B cell (primary cell): ENCODE measurements around the gene TRIO. TPM values are rescaled to one million over a fixed set of nuclear protein-coding genes. Genes with fewer than 3 reads are reported as not detected.

Experiments used
- ATAC-seq: fragments of 200-7000 bp; cut with Tn5 transposase; one replicate; pipeline ENCODE4 v1.10.0; 2021; ENCODE audit warnings: low read depth, mild to moderate bottlenecking, moderate number of reproducible peaks, moderate library complexity
- CTCF ChIA-PET: fragments of 350-600 bp; sonication (Branson Sonifier 250); formaldehyde crosslinking; loops from one replicate; lab custom pipeline; 2021; ENCODE audit warnings: antibody characterized with exemption, inconsistent platforms; lab: Charles Lee
- POLR2A ChIA-PET: fragments of 350-600 bp; sonication (Branson Sonifier 250); formaldehyde crosslinking; loops from one replicate; lab custom pipeline; 2021; ENCODE audit warnings: antibody characterized with exemption; lab: Charles Lee
- DNase-seq: peaks from one replicate; pipeline ENCODE4 v3.0.0; 2013
- H2AFZ ChIP-seq: 2 replicates; pipeline ENCODE4 v1.6.1; 2012; ENCODE audit warnings: mild to moderate bottlenecking, low read depth, low read length; ENCODE audit not compliant: insufficient read depth, poor library complexity, severe bottlenecking
- H3K27ac ChIP-seq, 2 donors: 1 replicate in 1 of 2; 2 replicates in 1 of 2; pipeline ENCODE4 v1.5.1; 2012 to 2013; ENCODE audit warnings: low read length in 2 of 2, mild to moderate bottlenecking in 2 of 2, moderate library complexity in 1 of 2
- H3K27me3 ChIP-seq, 4 experiments: fragments of 200-600 bp in 1 of 4; sonication (generic) in 1 of 4; replicated peaks in 1 of 4; 1 replicate in 2 of 4; 2 replicates in 2 of 4; pipeline versions ENCODE4 v1.6.1 to v1.7.0; 2013 to 2016; ENCODE audit warnings: low read length in 3 of 4, mild to moderate bottlenecking in 2 of 4, mixed read lengths in 1 of 4, moderate library complexity in 1 of 4; ENCODE audit not compliant: insufficient read depth in 4 of 4, control insufficient read depth in 3 of 4; ENCODE audit errors: control extremely low read depth in 1 of 4
- H3K36me3 ChIP-seq, 2 experiments: replicated peaks in 1 of 2; 1 replicate in 1 of 2; 2 replicates in 1 of 2; pipeline versions ENCODE4 v1.6.1 to v1.7.1; 2013; ENCODE audit warnings: low read length in 1 of 2; ENCODE audit not compliant: insufficient read depth in 2 of 2, control insufficient read depth in 1 of 2; ENCODE audit errors: control extremely low read depth in 1 of 2, extremely low read depth in 1 of 2
- H3K4me1 ChIP-seq, 2 donors: fragments of 200-600 bp in 1 of 2; sonication (generic) in 1 of 2; 1 replicate in 1 of 2; 2 replicates in 1 of 2; pipeline versions ENCODE4 v1.5.1 to v1.6.1; 2013 to 2017; ENCODE audit warnings: low read length in 2 of 2; ENCODE audit not compliant: control insufficient read depth in 2 of 2, insufficient read depth in 2 of 2
- H3K4me2 ChIP-seq: replicated peaks from 2 replicates; pipeline ENCODE3; 2012; ENCODE audit warnings: mild to moderate bottlenecking, low read depth, low read length; ENCODE audit not compliant: poor library complexity, severe bottlenecking
- H3K4me3 ChIP-seq, 5 experiments: fragments of 200-600 bp in 1 of 5; sonication (generic) in 1 of 5; 1 replicate in 3 of 5; 2 replicates in 2 of 5; pipeline versions ENCODE4 v1.5.1 to v1.7.0; 2011 to 2016; ENCODE audit warnings: low read length in 4 of 5, mild to moderate bottlenecking in 4 of 5, low read depth in 2 of 5, control low read depth in 1 of 5, moderate library complexity in 1 of 5; ENCODE audit not compliant: insufficient read depth in 1 of 5; ENCODE audit errors: control extremely low read depth in 1 of 5, extremely low read depth in 1 of 5
- H3K79me2 ChIP-seq: fragments of 200-600 bp; sonication (generic); one replicate; pipeline ENCODE4 v1.6.0; 2016; ENCODE audit warnings: low read length; ENCODE audit not compliant: control insufficient read depth, insufficient read depth
- H3K9ac ChIP-seq: fragments of 200-600 bp; sonication (generic); 2 replicates; pipeline ENCODE4 v1.6.1; 2017; ENCODE audit warnings: mild to moderate bottlenecking, low read length, moderate library complexity
- H3K9me3 ChIP-seq, 3 donors: one replicate each; pipeline versions ENCODE4 v1.6.1 to v1.7.1; 2013; ENCODE audit warnings: low read length in 2 of 3; ENCODE audit not compliant: control insufficient read depth in 2 of 3, insufficient read depth in 1 of 3; ENCODE audit errors: control extremely low read depth in 1 of 3
- H4K20me1 ChIP-seq: 2 replicates; pipeline ENCODE4 v1.6.0; 2012; ENCODE audit warnings: mild to moderate bottlenecking, low read length; ENCODE audit not compliant: insufficient read depth, control insufficient read depth, poor library complexity, severe bottlenecking
- H3K27ac Mint-ChIP-seq: one replicate; pipeline ENCODE4 v1.8.0; 2021; ENCODE audit warnings: mixed read lengths
- H3K27me3 Mint-ChIP-seq: one replicate; pipeline ENCODE4 v1.8.0; 2021; ENCODE audit warnings: mixed read lengths
- H3K4me1 Mint-ChIP-seq: one replicate; pipeline ENCODE4 v1.8.0; 2021; ENCODE audit warnings: mixed read lengths
- H3K4me3 Mint-ChIP-seq: one replicate; pipeline ENCODE4 v1.8.0; 2021; ENCODE audit warnings: mixed read lengths
- H3K9me3 Mint-ChIP-seq: one replicate; pipeline ENCODE4 v1.8.0; 2022; ENCODE audit warnings: mixed read lengths; ENCODE audit not compliant: insufficient read depth
- CTCF ChIP-seq: fragments of 200-600 bp; IDR thresholded peaks from one replicate; pipeline ENCODE4 v1.8.0; 2022; ENCODE audit warnings: antibody characterized with exemption, mild to moderate bottlenecking
- EZH2 ChIP-seq: IDR thresholded peaks from 2 replicates; pipeline ENCODE4 v1.6.1; 2012; ENCODE audit warnings: borderline replicate concordance, low read depth, mild to moderate bottlenecking, moderate library complexity, low read length; ENCODE audit not compliant: insufficient read depth, poor library complexity, severe bottlenecking
- intact Hi-C: fragments of 100-400 bp; cut with micrococcal nuclease; formaldehyde crosslinking; loops from one replicate; pipeline ENCODE4 v1.10.0; 2022
- polyA plus RNA-seq: library from polyadenylated mRNA; depleted of rRNA; stranded (reverse); fragments of >200 nt; gene quantifications from 2 replicates; pipeline ENCODE4 v1.2.3, GENCODE V29; 2012
- total RNA-seq, 2 donors: library from RNA; stranded (reverse); fragments of 120-200 nt in 1 of 2; gene quantifications; 1 replicate in 1 of 2; 2 replicates in 1 of 2; pipeline versions ENCODE4 v1.2.3 to v1.2.4, GENCODE V29; 2013 to 2022

TRIO gene
- total and polyA plus RNA-seq, 2 donors (not counting 1 experiment from before 2014, with no cell fraction given): 90.5 to 479 TPM

- H3K4me1 Mint-ChIP-seq: peaks cover 77% of the 10 kb centered on the region
- peak overlapping the region; percentile 91 for H3K27ac Mint-ChIP-seq
- POLR2A ChIA-PET: interaction anchor here (0.6 kb wide), 1 partner anchor 97 kb away, joined by 7 read pairs; no protein-coding TSS in a partner anchor
Measured at GRCh38 chr5:14251733-14252132, 108.6 kb downstream of the TRIO start.

More at GRCh38 chr5:14251733-14252132, 108.6 kb downstream of the TRIO start:
- peak overlapping the region; percentile 71 to 75 for H3K27ac ChIP-seq
- CTCF ChIA-PET: interaction anchor here (1.4 kb wide), 1 partner anchor 42 kb away, joined by 5 read pairs; no protein-coding TSS in a partner anchor
- peaks cover 5 to 15% (median 12%) of the 10 kb centered on the region in 3 donors for H3K9me3 ChIP-seq
- H3K9ac ChIP-seq: no peak overlapping the region
- Mint-ChIP-seq H3K4me3 (peak overlapping the region; percentile 69), H3K9me3 (peaks cover 2% of the 10 kb centered on the region), H3K27me3 (no peaks in the 10 kb centered on the region)
- TF ChIP-seq CTCF (no peak), EZH2 (no peak)
- H3K27me3 ChIP-seq: no peaks in the 10 kb centered on the region
- H3K4me3 ChIP-seq: no peak overlapping the region
- H3K4me1 ChIP-seq: peaks cover 37 to 41% of the 10 kb centered on the region in 2 donors
- peaks cover 65% of the 10 kb centered on the region for H4K20me1 ChIP-seq
- no peak overlapping the region for H2AFZ ChIP-seq
- intact Hi-C loops: no loop called here
- peaks cover 0 to 3% of the 10 kb centered on the region in 2 experiments for H3K36me3 ChIP-seq
- peaks cover 91% of the 10 kb centered on the region for H3K79me2 ChIP-seq
- ATAC-seq (no peak), DNase-seq (no peak)
- H3K4me2 ChIP-seq: peak overlapping the region; percentile 56
